GM10266 (cell line): Measurements from ENCODE around the gene GIGYF2.

Experiments used
- DNase-seq: peaks from one replicate; pipeline ENCODE4 v3.0.0; 2012; ENCODE audit errors: extremely low spot score
- CTCF ChIP-seq: IDR thresholded peaks from 2 replicates; pipeline ENCODE4 v1.5.1; 2012; ENCODE audit warnings: mild to moderate bottlenecking, low read depth; ENCODE audit not compliant: control insufficient read depth, insufficient read depth; ENCODE audit errors: missing control alignments

The GIGYF2 gene

GRCh38 chr2:232773815-232774214, 76.7 kb downstream of the GIGYF2 start:
- DNase-seq, result no peak
- TF ChIP-seq CTCF, result no peak

- no peak for DNase-seq
Measured at GRCh38 chr2:232776435-232776834, 79.3 kb downstream of the GIGYF2 start, which contains the start of gene KCNJ13. Gene KCNJ13, minus strand, starts transcription at chr2:232776565. Its CDS starts 5,203 bp downstream, at chr2:232771362.

GRCh38 chr2:232777276-232777675, 80.1 kb downstream of the GIGYF2 start:
- no peak for TF ChIP-seq CTCF
- DNase-seq, result no peak

More at GRCh38 chr2:232776435-232776834, 79.3 kb downstream of the GIGYF2 start, which contains the start of gene KCNJ13:
- TF ChIP-seq CTCF, result no peak

GRCh38 chr2:232779465-232779864, 82.3 kb downstream of the GIGYF2 start:
- TF ChIP-seq CTCF, result no peak
- DNase-seq, result no peak

- no peak for DNase-seq
- no peak for TF ChIP-seq CTCF
Measured at GRCh38 chr2:232779934-232780333, 82.8 kb downstream of the GIGYF2 start.

GRCh38 chr2:232781765-232782164, 84.6 kb downstream of the GIGYF2 start:
- TF ChIP-seq CTCF, result no peak
- peak; percentile 53 for DNase-seq

GRCh38 chr2:232783278-232783677, 86.1 kb downstream of the GIGYF2 start:
- no peak for DNase-seq
- TF ChIP-seq CTCF, result no peak
